ENCODE results near the gene ARAP2.

DNA sequence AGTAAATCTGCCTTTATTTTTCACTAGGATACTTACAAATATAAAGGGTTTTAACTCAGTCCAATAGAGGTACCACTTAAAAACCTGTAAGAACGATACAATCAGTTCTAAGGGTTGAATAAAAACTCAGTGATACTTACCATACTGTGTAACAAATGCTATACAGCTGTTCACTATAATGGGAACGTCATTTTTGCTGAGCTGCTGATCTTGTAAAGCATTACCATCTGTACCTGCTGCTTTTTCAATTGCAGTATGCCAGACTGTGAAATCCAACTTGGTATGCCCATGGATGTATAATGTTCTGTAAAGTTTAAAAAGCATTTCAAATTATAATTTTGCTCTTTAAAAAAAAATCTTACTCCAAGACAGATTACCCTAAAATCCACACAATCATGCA is 111.2 kb downstream of the ARAP2 start:
- TF ChIP-seq, protein P1, sequence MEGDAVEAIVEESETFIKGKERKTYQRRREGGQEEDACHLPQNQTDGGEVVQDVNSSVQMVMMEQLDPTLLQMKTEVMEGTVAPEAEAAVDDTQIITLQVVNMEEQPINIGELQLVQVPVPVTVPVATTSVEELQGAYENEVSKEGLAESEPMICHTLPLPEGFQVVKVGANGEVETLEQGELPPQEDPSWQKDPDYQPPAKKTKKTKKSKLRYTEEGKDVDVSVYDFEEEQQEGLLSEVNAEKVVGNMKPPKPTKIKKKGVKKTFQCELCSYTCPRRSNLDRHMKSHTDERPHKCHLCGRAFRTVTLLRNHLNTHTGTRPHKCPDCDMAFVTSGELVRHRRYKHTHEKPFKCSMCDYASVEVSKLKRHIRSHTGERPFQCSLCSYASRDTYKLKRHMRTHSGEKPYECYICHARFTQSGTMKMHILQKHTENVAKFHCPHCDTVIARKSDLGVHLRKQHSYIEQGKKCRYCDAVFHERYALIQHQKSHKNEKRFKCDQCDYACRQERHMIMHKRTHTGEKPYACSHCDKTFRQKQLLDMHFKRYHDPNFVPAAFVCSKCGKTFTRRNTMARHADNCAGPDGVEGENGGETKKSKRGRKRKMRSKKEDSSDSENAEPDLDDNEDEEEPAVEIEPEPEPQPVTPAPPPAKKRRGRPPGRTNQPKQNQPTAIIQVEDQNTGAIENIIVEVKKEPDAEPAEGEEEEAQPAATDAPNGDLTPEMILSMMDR (conservative IDR thresholded peaks at IDR 0.05 in 1 of 2, IDR thresholded peaks at IDR 0.05 in 1 of 2; ENCODE audit: extremely low read depth in 1 of 2, insufficient read depth in 1 of 2, low read depth in 1 of 2, low read length in 2 of 2), result no peak
- no peak for TF ChIP-seq EZH2 (IDR thresholded peaks at IDR 0.05; ENCODE audit: borderline replicate concordance, low read length)

Data from mammary epithelial cell (primary cell).